ENCODE data around the gene TNKS1BP1. TPM values are rescaled to one million over a fixed set of nuclear protein-coding genes. Genes with fewer than 3 reads are reported as not detected.

Gene TNKS1BP1
- total RNA-seq, 1 experiment from 2014 or later = 120 TPM

DNA sequence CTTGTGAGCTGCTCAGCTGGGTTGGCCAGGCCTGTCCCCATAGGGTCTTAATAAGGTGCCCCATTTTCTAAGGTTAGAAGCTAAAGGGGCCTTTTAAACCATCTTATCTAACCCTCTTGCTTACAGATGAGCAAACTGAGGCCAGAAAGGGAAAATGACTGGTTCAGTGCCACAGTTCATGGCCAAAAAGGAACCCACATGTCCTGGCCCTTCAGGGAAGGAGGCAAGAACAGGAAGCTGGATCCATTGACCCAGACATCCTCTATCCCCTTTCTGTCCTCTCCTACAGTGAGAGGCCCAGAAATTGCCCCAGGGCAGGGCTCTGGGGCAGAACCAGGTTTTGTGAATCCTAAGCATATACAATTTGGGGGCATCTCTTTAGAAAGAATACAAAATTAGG, 46.2 kb upstream of the TNKS1BP1 start:
- H3K4me1 Mint-ChIP-seq (ENCODE audit: low read depth, unreplicated experiment) = no peaks in the 10 kb centered on the region
- ChIA-PET CTCF (interaction anchor here (0.6 kb wide), 1 partner anchor 87 kb away, joined by 4 read pairs; no protein-coding TSS in a partner anchor), POLR2A (no interaction called here)
- Histone ChIP-seq H3K4me1 (no peaks in the 10 kb centered on the region), H3K4me3 (ENCODE audit: low read depth, low read length) (no peak overlapping the region), H3K9me3 (no peaks in the 10 kb centered on the region), H3K36me3 (ENCODE audit: control insufficient read depth, insufficient read depth, low read length) (no peaks in the 10 kb centered on the region), H3K27me3 (replicated peaks; ENCODE audit: control insufficient read depth, insufficient read depth, low read length) (no peaks in the 10 kb centered on the region)
- no peaks in the 10 kb centered on the region for H3K27me3 Mint-ChIP-seq (ENCODE audit: insufficient read depth, unreplicated experiment)
- no peak for DNase-seq
- intact Hi-C loops (cut with micrococcal nuclease; ENCODE audit: unreplicated experiment) = no loop called here
- no peaks in the 10 kb centered on the region for H3K36me3 Mint-ChIP-seq (ENCODE audit: insufficient read depth, unreplicated experiment)
- H3K9me3 Mint-ChIP-seq (ENCODE audit: unreplicated experiment) = no peaks in the 10 kb centered on the region
- no TSS peak for BruUV-seq (replicated peaks)
- TF ChIP-seq, protein P1, sequence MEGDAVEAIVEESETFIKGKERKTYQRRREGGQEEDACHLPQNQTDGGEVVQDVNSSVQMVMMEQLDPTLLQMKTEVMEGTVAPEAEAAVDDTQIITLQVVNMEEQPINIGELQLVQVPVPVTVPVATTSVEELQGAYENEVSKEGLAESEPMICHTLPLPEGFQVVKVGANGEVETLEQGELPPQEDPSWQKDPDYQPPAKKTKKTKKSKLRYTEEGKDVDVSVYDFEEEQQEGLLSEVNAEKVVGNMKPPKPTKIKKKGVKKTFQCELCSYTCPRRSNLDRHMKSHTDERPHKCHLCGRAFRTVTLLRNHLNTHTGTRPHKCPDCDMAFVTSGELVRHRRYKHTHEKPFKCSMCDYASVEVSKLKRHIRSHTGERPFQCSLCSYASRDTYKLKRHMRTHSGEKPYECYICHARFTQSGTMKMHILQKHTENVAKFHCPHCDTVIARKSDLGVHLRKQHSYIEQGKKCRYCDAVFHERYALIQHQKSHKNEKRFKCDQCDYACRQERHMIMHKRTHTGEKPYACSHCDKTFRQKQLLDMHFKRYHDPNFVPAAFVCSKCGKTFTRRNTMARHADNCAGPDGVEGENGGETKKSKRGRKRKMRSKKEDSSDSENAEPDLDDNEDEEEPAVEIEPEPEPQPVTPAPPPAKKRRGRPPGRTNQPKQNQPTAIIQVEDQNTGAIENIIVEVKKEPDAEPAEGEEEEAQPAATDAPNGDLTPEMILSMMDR (IDR thresholded peaks at IDR 0.05; ENCODE audit: insufficient read depth in 1 of 2, low read depth in 1 of 2, low read length in 1 of 2, severe bottlenecking in 1 of 2, unreplicated experiment in 1 of 2) = no peak
- no peak overlapping the region for H3K4me3 Mint-ChIP-seq (ENCODE audit: unreplicated experiment)
- no peak overlapping the region for H3K27ac Mint-ChIP-seq (ENCODE audit: unreplicated experiment)

DNA sequence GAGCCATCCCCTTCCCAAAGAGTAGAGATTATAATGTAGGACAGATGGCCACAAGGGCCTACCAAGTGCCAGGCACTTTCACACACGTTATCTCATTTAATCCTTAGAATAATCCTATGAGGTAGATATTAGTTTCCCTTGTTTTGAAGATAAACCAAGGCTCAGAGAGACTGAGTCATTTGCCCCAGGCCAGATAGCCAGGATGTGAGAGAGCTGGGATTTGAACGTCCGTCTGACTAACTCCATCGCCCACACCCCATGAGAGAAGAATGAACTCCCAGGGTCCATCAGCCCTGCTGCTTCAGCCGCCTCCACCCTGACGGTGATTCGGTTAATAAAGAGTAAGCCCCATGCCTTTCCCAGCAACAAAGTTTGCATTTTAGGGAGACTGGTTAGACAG, 45.5 kb upstream of the TNKS1BP1 start:
- H3K9me3 ChIP-seq = no peaks in the 10 kb centered on the region
- no peak overlapping the region for H3K4me3 Mint-ChIP-seq (ENCODE audit: unreplicated experiment)
- no peak overlapping the region for H3K27ac Mint-ChIP-seq (ENCODE audit: unreplicated experiment)
- H3K4me3 ChIP-seq (ENCODE audit: low read depth, low read length) = no peak overlapping the region
- CTCF ChIA-PET = no interaction called here
- TF ChIP-seq, protein P1 (IDR thresholded peaks at IDR 0.05; ENCODE audit: insufficient read depth in 1 of 2, low read depth in 1 of 2, low read length in 1 of 2, severe bottlenecking in 1 of 2, unreplicated experiment in 1 of 2) = no peak
- no peaks in the 10 kb centered on the region for H3K27me3 ChIP-seq (replicated peaks; ENCODE audit: control insufficient read depth, insufficient read depth, low read length)
- H3K4me1 Mint-ChIP-seq (ENCODE audit: low read depth, unreplicated experiment) = no peaks in the 10 kb centered on the region
- BruUV-seq (replicated peaks) = no TSS peak
- intact Hi-C loops (cut with micrococcal nuclease; ENCODE audit: unreplicated experiment) = no loop called here
- H3K36me3 ChIP-seq (ENCODE audit: control insufficient read depth, insufficient read depth, low read length) = no peaks in the 10 kb centered on the region
- H3K36me3 Mint-ChIP-seq (ENCODE audit: insufficient read depth, unreplicated experiment) = no peaks in the 10 kb centered on the region
- no peaks in the 10 kb centered on the region for H3K27me3 Mint-ChIP-seq (ENCODE audit: insufficient read depth, unreplicated experiment)
- POLR2A ChIA-PET = no interaction called here
- no peaks in the 10 kb centered on the region for H3K4me1 ChIP-seq
- no peak for DNase-seq
- no peaks in the 10 kb centered on the region for H3K9me3 Mint-ChIP-seq (ENCODE audit: unreplicated experiment)

GRCh38 chr11:57368845-57369232, 44.1 kb upstream of the TNKS1BP1 start:
- intact Hi-C loops (cut with micrococcal nuclease; ENCODE audit: unreplicated experiment) = no loop called here
- CTCF ChIA-PET = no interaction called here
- no peak overlapping the region for H3K27ac Mint-ChIP-seq (ENCODE audit: unreplicated experiment)
- no peaks in the 10 kb centered on the region for H3K9me3 Mint-ChIP-seq (ENCODE audit: unreplicated experiment)
- H3K36me3 Mint-ChIP-seq (ENCODE audit: insufficient read depth, unreplicated experiment) = no peaks in the 10 kb centered on the region
- no peaks in the 10 kb centered on the region for H3K4me1 Mint-ChIP-seq (ENCODE audit: low read depth, unreplicated experiment)
- no peaks in the 10 kb centered on the region for H3K9me3 ChIP-seq
- H3K4me1 ChIP-seq = no peaks in the 10 kb centered on the region
- H3K36me3 ChIP-seq (ENCODE audit: control insufficient read depth, insufficient read depth, low read length) = no peaks in the 10 kb centered on the region
- no peak overlapping the region for H3K4me3 ChIP-seq (ENCODE audit: low read depth, low read length)
- DNase-seq = no peak
- H3K27me3 ChIP-seq (replicated peaks; ENCODE audit: control insufficient read depth, insufficient read depth, low read length) = no peaks in the 10 kb centered on the region
- no peaks in the 10 kb centered on the region for H3K27me3 Mint-ChIP-seq (ENCODE audit: insufficient read depth, unreplicated experiment)
- POLR2A ChIA-PET = no interaction called here
- TF ChIP-seq, protein P1 (IDR thresholded peaks at IDR 0.05; ENCODE audit: insufficient read depth in 1 of 2, low read depth in 1 of 2, low read length in 1 of 2, severe bottlenecking in 1 of 2, unreplicated experiment in 1 of 2) = no peak
- BruUV-seq (replicated peaks) = no TSS peak
- H3K4me3 Mint-ChIP-seq (ENCODE audit: unreplicated experiment) = no peak overlapping the region

Measured in Caco-2 (cell line).